ENCODE measurements around the gene ZCCHC4. TPM values are rescaled to one million over a fixed set of nuclear protein-coding genes. Genes with fewer than 3 reads are reported as not detected.

Gene ZCCHC4
- total RNA-seq, result 4.6 TPM

- peak; percentile 100 for ATAC-seq
Observed at GRCh38 chr4:25312496-25313200, at the start of gene ZCCHC4. Gene ZCCHC4, plus strand, starts transcription at chr4:25312774. Its CDS starts 36 bp downstream, at chr4:25312810.

- no peak for ATAC-seq
Observed at GRCh38 chr4:25271866-25272265, 40.7 kb upstream of the ZCCHC4 start.

- ATAC-seq, result no peak
Observed at GRCh38 chr4:25280210-25280609, 32.4 kb upstream of the ZCCHC4 start.

- no peak for ATAC-seq
Observed at GRCh38 chr4:25283948-25284347, 28.6 kb upstream of the ZCCHC4 start.

- ATAC-seq, result no peak
Observed at GRCh38 chr4:25284466-25284865, 28.1 kb upstream of the ZCCHC4 start.

GRCh38 chr4:25290490-25291067 is 22.0 kb upstream of the ZCCHC4 start:
- ATAC-seq, result no peak

GRCh38 chr4:25291158-25291733 is 21.3 kb upstream of the ZCCHC4 start:
- ATAC-seq, result no peak

- ATAC-seq, result no peak
Observed at GRCh38 chr4:25297528-25298242, 14.9 kb upstream of the ZCCHC4 start.

GRCh38 chr4:25299476-25300203 is 12.9 kb upstream of the ZCCHC4 start:
- peak; percentile 97 for ATAC-seq

GRCh38 chr4:25301471-25301870 is 11.1 kb upstream of the ZCCHC4 start:
- ATAC-seq, result no peak

GRCh38 chr4:25302626-25303025 is 9.9 kb upstream of the ZCCHC4 start:
- ATAC-seq, result no peak

GRCh38 chr4:25303578-25303977 is 9.0 kb upstream of the ZCCHC4 start:
- no peak for ATAC-seq

GRCh38 chr4:25306518-25307057 is 6.0 kb upstream of the ZCCHC4 start:
- ATAC-seq, result no peak

GRCh38 chr4:25307596-25307995 is 5.0 kb upstream of the ZCCHC4 start:
- no peak for ATAC-seq

- no peak for ATAC-seq
Observed at GRCh38 chr4:25308306-25308705, 4.3 kb upstream of the ZCCHC4 start.

- no peak for ATAC-seq
Observed at GRCh38 chr4:25308761-25309160, 3.8 kb upstream of the ZCCHC4 start.

GRCh38 chr4:25310066-25310802 is 2.3 kb upstream of the ZCCHC4 start:
- no peak for ATAC-seq

GRCh38 chr4:25310803-25311166 is 1.8 kb upstream of the ZCCHC4 start:
- ATAC-seq, result no peak

GRCh38 chr4:25313201-25313895 is 774 bp downstream of the ZCCHC4 start:
- no peak for ATAC-seq

GRCh38 chr4:25320336-25320735 is 7.8 kb downstream of the ZCCHC4 start:
- ATAC-seq, result no peak

GRCh38 chr4:25320773-25321172 is 8.2 kb downstream of the ZCCHC4 start:
- no peak for ATAC-seq

Data from esophagus mucosa (tissue), 1 donor.